ENCODE results near the gene AURKA. TPM values are rescaled to one million over a fixed set of nuclear protein-coding genes. Genes with fewer than 3 reads are reported as not detected.
A peak's percentile ranks its signal among the peaks of the same experiment; 100 is the strongest.

The AURKA gene
- total and polyA plus RNA-seq, 9 of the 15 experiments (the other 6 are each of a cell fraction or from before 2014, with no cell fraction given): 72.7 to 162 (median 113) TPM

DNA sequence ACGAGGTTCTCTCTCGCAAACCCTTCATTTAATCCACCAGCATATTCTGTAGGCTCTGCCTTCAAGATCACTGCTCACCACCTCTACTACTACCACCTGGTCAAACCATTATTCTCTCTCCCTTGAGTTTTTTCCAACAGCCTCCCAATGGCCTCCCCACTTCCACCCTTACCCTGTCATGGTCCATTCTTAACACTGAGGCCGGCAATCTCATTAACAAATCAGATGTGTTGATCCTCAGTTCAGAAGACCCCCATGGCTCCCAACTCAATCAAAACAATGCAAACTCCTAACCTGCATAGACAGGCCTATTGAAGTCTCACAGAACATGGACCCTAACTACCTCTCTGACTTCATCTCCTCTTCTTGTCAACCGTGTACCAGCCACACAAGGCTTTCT, 2.2 kb downstream of the AURKA start:
- in situ Hi-C loops (cut with MboI): no loop called here
- WGBS (ENCODE audit: insufficient coverage, low coverage, missing lambda C conversion rate): 93% methylated on average over 4 of the region's 4 CpGs
- H3K4me3 ChIP-seq: no peak overlapping the region
- peaks cover 3% of the 10 kb centered on the region for H3K9me1 ChIP-seq (ENCODE audit: control insufficient read depth, insufficient read depth, low read length)
- no TSS peak for BruUV-seq (replicated peaks)
- no peaks in the 10 kb centered on the region for H4K20me1 ChIP-seq (replicated peaks; ENCODE audit: control insufficient read depth, insufficient read depth, low read length)
- peaks cover 4 to 19% of the 10 kb centered on the region in 2 experiments; a peak in 3 of 5 replicates for H3K4me1 ChIP-seq (replicated peaks in 1 of 2; ENCODE audit: control insufficient read depth in 2 of 2, insufficient read depth in 2 of 2, low read length in 2 of 2)
- intact Hi-C loops (cut with micrococcal nuclease): no loop called here
- POLR2A ChIA-PET: no interaction called here
- no peaks in the 10 kb centered on the region for H3K27me3 ChIP-seq (ENCODE audit: control insufficient read depth in 2 of 2, insufficient read depth in 2 of 2, low read length in 2 of 2)
- H3K36me3 ChIP-seq (ENCODE audit: control insufficient read depth, insufficient read depth, low read length): peaks cover 70% of the 10 kb centered on the region
- FAIRE-seq (no peak), ATAC-seq (no peak), DNase-seq (ENCODE audit: extremely low read depth in 1 of 4, low spot score in 3 of 4) (no peak)
- H3K27ac ChIP-seq (ENCODE audit: extremely low read depth, low read depth, low read length): peak overlapping the region; percentile 33; the same call in 1 of the 3 replicates
- no peak overlapping the region for H2AFZ ChIP-seq (ENCODE audit: low read depth, low read length)
- peaks cover 92% of the 10 kb centered on the region for H3K79me2 ChIP-seq (ENCODE audit: control insufficient read depth, insufficient read depth, low read length)
- H3K4me2 ChIP-seq (ENCODE audit: insufficient read depth, low read length): peak overlapping the region; percentile 22; the same call in 1 of the 2 replicates
- CTCF ChIA-PET (ENCODE audit: low intra/inter-chr PET ratio): no interaction called here
- no peak for TF ChIP-seq ZFP91 (CRISPR knock-in tag; IDR thresholded peaks at IDR 0.05)
- 0 out of 2 replicates have a peak, but pooled peaks have one; percentile 37 for TF ChIP-seq POLR2A (conservative IDR thresholded peaks at IDR 0.05)
- peak overlapping the region in 1 of 2 experiments; percentile 17; a peak in 1 of 4 replicates for H3K9ac ChIP-seq (ENCODE audit: insufficient read depth in 1 of 2, low read depth in 2 of 2, low read length in 2 of 2)
- H3K9me3 ChIP-seq (replicated peaks; ENCODE audit: control insufficient read depth, insufficient read depth, low read depth, low read length): no peaks in the 10 kb centered on the region

GRCh38 chr20:56388882-56389281, 3.1 kb downstream of the AURKA start:
- peaks cover 92% of the 10 kb centered on the region for H3K79me2 ChIP-seq (ENCODE audit: control insufficient read depth, insufficient read depth, low read length)
- H3K4me1 ChIP-seq (replicated peaks in 1 of 2; ENCODE audit: control insufficient read depth in 2 of 2, insufficient read depth in 2 of 2, low read length in 2 of 2): peaks cover 0 to 17% of the 10 kb centered on the region in 2 experiments; a peak in 2 of 5 replicates
- DNase-seq (ENCODE audit: extremely low read depth in 1 of 4, low spot score in 3 of 4) (no peak), FAIRE-seq (no peak), ATAC-seq (no peak)
- in situ Hi-C loops (cut with MboI) (no loop called here), intact Hi-C loops (cut with micrococcal nuclease) (no loop called here)
- peaks cover 3% of the 10 kb centered on the region for H3K9me1 ChIP-seq (ENCODE audit: control insufficient read depth, insufficient read depth, low read length)
- H3K27ac ChIP-seq (ENCODE audit: extremely low read depth, low read depth, low read length): peak overlapping the region; percentile 14; the same call in 1 of the 3 replicates
- H4K20me1 ChIP-seq (replicated peaks; ENCODE audit: control insufficient read depth, insufficient read depth, low read length): no peaks in the 10 kb centered on the region
- H3K27me3 ChIP-seq (ENCODE audit: control insufficient read depth in 2 of 2, insufficient read depth in 2 of 2, low read length in 2 of 2): no peaks in the 10 kb centered on the region
- no peak overlapping the region for H2AFZ ChIP-seq (ENCODE audit: low read depth, low read length)
- H3K9me3 ChIP-seq (replicated peaks; ENCODE audit: control insufficient read depth, insufficient read depth, low read depth, low read length): no peaks in the 10 kb centered on the region
- no peak overlapping the region for H3K4me3 ChIP-seq
- no peak overlapping the region for H3K9ac ChIP-seq (ENCODE audit: insufficient read depth in 1 of 2, low read depth in 2 of 2, low read length in 2 of 2)
- ChIA-PET CTCF (ENCODE audit: low intra/inter-chr PET ratio) (no interaction called here), POLR2A (interaction anchor here (1.1 to 1.2 kb wide), 2 partner anchors 23 to 28 kb away, joined by 3 to 7 read pairs; partner anchors contain the start of gene CASS4)
- 75% methylated on average over 4 of the region's 4 CpGs for WGBS (ENCODE audit: insufficient coverage, low coverage, missing lambda C conversion rate)
- TF ChIP-seq POLR2AphosphoS5 (IDR thresholded peaks at IDR 0.05; ENCODE audit: control insufficient read depth, insufficient read depth, low read depth, low read length): 0 out of 2 replicates have a peak, but pooled peaks have one; percentile 4
- TF ChIP-seq ZBTB43 (CRISPR knock-in tag; IDR thresholded peaks at IDR 0.05): no peak
- TF ChIP-seq ZC3H11A (IDR thresholded peaks at IDR 0.05; ENCODE audit: low read depth, low read length): no peak
- peak; percentile 78 for TF ChIP-seq ZNF316 (IDR thresholded peaks at IDR 0.05)
- TF ChIP-seq C11orf30 (IDR thresholded peaks at IDR 0.05; ENCODE audit: low read depth): peak; percentile 49; the same call in 1 of the 2 replicates
- 0 out of 2 replicates have a peak, but pooled peaks have one; percentile 31 for TF ChIP-seq SUPT5H (IDR thresholded peaks at IDR 0.05)
- BruUV-seq (replicated peaks): no TSS peak
- 0 out of 2 replicates have a peak overlapping the region, but pooled peaks have one; percentile 15 for H3K4me2 ChIP-seq (ENCODE audit: insufficient read depth, low read length)
- H3K36me3 ChIP-seq (ENCODE audit: control insufficient read depth, insufficient read depth, low read length): peaks cover 72% of the 10 kb centered on the region

Measured in K562 (cell line).